HG02938 (cell line): ENCODE measurements around the gene EML5.
A peak's percentile ranks its signal among the peaks of the same experiment; 100 is the strongest.

Source experiments
- ATAC-seq: cut with Tn5 transposase; IDR thresholded peaks from one replicate; pipeline ENCODE4 v1.9.1; 2021; ENCODE audit warnings: mild to moderate bottlenecking, moderate library complexity; ENCODE audit not compliant: unreplicated experiment

EML5 gene

DNA sequence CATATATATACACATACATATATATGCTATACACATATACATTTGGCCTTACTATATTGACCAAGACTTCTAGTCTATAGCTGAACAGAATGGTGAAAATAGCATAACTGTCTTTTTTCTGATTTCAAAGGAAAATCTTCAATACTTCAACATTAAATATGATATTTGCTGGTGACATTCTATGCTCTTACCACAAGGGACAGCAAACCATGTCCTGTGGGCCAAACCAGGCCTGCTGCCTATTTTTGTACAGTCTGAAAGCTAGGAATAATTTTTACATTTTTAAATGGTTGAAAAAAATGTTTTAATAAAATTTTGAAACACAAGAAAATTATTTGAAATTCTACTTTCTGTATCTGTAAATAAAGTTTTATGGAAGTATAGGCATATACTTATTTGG lies 63.6 kb downstream of the EML5 start:
- no peak for ATAC-seq

DNA sequence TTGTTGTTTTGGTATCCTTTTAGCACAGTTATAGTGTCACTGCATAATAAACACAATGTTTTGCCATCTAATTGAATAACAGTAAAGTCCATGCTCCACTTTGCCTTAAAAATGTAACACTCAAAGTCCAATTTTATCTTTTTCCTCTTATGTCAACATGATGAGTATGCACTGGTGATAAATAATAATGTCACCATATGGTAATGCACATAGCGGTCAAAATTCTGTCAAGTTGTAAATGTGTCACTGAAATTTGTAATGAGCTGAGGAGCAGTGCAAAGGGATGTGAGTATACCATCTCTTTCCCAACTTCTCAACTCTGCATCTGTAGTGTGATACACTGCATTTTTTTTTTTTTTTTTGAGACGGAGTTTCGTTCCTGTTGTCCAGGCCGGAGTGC lies 65.7 kb downstream of the EML5 start:
- no peak for ATAC-seq

DNA sequence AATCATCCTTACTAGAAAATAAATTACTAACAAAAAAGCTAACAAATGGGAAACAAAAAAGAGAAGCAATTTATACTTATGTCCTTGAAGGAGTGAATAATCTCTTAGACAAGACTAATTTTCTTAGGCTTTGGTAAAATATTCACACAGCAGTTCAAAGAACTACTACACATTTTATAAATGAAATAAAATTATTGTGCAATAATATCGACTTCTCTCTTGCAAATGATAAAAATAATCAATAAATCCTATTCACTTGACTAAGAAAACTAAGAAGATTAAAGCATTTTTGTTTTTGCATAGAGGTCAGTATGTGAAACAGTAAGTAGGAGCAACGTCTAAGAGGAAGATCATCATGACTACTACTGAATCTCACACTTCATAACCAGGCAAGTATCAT lies 82.0 kb downstream of the EML5 start:
- ATAC-seq = no peak

DNA sequence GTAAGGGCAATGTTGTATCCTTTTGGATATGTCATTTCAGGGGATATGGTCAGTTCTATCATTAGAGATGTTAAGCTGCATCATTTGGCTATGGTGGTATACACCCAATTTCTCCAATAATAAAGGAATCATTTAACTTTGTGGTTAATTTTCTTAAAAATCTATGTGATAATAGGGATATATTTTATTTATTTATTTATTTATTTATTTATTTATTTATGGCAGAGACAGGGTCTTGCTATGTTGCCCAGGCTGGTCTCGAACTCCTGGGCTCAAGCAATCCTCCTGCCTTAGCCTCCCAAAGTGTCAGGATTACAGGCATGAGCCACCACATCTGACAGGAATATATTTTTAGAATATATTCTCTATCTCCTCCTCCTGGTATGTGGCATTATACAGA lies 85.7 kb downstream of the EML5 start:
- no peak for ATAC-seq

DNA sequence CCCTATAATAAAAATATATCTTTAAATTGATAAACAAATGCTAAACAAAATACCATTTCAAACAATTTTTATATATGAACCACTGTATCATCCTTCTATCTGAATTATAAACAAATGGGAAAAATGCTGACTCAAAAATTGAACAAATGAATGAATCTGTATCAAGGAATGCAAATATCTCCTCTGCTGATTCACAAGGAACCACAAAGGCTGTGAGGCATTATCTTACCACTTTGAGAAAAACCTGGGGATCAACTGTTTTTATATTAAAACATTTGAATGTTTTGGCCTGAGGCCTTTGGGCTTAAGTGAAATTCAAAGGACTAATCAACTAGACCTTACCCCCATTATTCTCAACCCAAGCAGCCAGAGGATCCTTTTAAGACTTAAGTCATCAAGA lies 86.3 kb downstream of the EML5 start:
- ATAC-seq = no peak

DNA sequence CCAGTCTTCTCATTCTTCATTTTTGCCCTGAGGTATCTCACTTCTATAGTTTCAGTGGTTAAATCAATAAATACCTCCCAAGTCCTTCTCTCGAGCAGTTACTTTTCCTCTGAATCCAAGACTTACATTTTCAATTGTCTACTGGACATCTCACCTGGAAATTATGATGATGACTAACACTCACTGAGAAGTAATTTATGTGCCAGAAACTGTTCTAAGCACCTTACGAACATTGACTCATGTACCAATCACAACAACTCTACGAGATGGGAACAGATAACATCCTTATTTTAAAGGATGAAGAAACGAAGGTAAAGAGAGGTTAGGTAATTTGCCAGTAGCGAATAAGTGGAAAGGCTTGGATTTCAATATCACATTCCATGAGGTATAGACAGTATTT lies 94.1 kb downstream of the EML5 start:
- no peak for ATAC-seq

DNA sequence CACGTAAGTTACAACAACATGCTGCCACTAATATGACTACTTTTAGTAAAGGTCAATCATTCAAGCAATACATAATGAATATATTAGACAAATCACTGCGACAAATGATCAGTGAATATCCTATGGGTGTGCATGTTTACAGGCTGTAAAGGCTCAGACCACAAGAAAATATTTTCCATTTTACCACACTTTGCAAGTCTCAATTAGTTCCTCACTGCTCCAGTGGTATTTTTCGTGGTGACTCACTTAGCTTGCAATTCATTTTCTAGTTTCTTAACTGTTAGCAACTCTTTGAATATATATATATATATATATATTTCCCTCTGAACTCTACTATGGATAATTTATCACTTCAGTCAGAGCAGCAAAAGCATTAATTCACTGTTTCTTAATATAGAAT lies 96.9 kb downstream of the EML5 start:
- ATAC-seq = no peak

DNA sequence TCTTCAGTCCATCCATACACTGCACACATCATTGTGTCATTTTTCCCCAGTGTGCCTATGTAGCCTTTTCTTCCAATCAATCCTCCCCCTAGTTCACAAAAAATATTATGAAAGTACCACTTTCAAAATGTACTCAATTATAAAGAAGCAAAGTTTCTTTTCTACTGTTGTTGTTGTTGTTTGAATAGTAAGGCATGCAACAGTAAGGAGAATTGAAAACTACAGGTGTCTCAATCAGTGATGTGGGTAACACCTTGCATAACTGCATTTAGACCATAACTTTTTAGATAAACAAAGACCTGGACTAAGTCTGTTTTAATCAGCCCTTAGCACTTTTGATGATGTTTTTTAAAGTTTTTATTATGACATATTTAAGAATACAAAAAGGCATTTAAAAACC lies 104.4 kb downstream of the EML5 start:
- ATAC-seq = no peak

DNA sequence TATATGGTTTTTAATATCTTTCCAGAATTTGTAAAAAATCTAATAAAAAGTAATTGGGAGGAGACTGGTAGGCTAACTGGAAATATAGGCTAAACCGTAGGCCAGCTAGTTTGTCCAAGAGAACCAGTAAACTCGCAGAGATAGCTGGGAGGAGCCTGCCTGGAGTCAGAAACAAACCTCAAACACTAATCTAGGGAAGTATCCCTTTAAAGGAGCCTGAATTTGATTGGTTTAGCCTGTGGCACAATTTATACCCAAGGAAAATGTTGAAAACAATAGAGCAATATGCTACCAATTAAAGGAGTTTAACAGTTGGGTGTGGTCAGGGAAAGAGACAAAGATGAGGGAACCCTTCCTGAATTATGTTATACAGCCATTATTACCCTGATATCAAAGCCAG lies 109.6 kb downstream of the EML5 start:
- ATAC-seq = no peak

DNA sequence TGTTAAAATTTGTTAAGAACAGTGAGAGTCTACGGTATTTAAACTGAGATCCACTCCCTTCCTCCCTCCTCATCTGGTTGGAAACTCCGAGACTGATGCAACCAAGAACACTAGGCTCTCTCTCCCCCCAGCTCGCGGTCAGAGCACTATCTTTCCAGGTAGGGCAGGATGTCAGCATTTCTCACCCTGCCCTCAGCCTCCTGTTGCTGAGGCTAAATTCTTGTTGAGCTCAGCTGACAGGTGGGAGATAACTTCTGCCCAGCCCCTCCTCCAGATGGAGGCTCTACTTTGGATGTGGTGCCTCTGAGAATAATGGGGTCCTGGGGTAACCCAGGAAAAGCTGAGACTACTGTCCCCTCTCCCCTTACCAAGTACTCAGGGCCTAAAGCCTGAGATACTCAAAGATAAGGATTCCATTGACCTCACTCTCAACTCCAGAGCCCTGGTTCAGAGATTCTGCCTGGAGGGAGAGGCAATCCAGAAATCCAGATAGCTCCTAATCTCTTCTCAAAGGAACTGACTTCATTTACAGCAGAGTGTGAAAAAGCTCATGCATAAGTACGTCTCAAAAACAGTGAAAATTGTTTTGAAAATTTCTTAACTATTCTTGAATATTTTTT lies 110.1 kb downstream of the EML5 start:
- ATAC-seq = no peak

DNA sequence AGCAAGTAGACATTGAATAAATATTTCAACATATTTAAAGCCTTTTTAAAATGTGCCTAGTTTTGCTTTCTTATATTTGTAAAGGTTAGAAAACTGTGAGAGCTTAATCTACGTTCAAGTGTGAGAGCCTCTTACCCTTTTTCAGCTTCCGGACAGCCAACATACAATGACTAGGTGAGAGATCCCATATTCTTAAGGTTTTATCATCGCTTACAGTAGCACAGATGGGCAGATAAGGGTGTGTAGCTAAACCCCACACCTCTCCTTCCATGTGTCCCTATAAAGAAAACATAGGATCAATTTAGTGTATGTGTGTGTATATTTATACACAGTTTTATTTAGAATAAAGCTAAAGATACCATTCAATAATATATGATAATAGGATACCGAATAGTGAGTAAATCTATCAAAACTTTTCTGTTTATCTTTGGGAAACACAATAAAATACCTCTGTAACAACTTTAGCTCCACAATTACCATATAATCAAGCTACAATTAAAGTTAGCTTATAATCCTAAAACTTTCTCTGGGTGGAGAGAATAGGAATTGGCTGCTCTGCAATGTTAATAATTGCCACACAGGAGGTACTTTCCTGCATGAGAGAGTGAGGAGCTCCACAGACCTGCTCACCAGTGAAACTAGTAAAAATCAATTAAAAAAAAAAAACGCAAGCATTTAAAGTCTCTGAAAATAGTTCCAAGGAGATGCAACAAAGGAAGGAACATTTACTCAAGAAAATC lies 110.8 kb downstream of the EML5 start:
- ATAC-seq = no peak

DNA sequence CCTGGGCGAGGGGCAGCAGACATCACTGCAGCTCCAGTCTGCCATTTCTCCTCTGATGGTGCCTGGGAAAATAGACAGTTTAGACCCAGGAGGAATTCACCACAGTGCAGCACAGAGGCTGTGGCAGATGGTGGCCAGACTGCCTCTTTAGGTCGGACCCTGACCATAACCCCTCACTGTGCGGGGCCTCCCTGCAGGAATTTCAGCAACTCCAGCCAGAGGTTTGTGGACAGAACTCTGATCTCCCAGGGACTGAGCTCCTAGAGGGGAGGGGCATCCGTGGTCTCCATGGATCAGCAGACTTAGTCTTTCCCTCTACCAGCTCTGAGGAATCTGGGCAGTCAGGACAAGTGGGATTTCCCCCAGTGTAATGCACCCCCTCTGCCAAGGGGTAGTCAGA lies 123.4 kb downstream of the EML5 start:
- no peak for ATAC-seq

DNA sequence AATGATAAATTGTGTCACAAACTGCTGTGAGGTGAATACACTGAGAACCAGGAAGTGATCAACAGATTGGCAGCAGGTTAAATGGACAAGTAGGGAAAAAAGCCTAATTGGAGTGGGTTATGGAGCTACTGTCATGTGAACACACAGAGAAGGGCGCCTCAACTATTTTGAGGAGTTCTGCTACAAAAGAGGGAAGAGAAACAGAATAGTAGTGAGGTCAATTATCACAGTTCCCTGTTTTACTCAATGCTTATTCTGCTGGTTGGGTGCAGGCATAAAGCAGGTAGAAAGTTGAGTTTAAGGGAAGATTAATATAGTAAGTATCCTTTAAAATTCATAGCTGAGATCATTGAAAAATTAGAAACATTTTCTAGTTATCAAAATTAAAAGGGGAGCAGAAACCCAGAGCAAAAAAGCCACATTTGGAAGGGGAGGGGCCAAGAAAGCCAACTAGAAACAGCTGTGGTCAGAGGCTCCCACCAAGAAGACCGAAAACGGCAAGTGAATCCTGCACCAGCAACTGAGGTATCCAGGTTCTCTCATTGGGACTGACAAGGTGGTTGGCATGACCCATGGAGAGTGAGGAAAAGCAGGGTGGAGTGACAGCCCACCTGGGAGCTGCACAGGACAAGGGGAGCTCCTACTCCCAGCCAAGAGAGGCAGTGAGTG lies 124.2 kb downstream of the EML5 start:
- ATAC-seq = peak; percentile 60

DNA sequence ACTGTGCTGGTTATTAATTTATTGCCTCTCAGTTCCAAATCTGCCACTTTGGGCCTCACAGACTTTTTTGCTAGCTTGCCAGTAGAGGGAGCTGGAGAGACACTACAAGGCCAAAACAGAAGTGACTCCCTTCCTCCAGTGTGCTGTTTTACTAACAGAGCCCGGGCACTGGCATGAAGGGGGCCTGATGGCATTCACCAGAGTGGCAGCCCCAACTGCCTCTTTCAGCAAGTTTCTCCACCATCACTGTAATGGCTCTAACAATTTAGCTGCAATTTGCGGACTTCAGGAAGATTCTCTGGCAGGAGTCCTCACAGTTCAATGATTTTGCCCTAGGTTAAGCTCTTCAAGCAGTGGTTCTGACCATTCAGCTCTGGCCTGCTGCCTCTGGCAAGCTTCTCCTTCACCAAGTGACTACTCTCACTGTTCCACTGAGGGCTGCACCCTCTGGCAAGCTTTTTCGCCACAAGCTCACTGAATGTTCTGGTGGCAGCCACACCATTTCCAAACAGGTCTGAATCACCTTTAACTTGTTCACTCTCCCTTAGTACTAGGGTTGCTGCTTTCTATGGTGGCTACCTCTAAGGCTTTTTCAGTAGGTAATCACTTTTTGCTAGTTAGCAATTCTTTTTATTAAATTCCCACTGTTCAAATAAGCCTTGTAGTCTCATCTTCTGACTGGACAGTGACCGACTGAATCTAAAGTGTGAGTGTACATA lies 125.0 kb downstream of the EML5 start:
- peak; percentile 86 for ATAC-seq

DNA sequence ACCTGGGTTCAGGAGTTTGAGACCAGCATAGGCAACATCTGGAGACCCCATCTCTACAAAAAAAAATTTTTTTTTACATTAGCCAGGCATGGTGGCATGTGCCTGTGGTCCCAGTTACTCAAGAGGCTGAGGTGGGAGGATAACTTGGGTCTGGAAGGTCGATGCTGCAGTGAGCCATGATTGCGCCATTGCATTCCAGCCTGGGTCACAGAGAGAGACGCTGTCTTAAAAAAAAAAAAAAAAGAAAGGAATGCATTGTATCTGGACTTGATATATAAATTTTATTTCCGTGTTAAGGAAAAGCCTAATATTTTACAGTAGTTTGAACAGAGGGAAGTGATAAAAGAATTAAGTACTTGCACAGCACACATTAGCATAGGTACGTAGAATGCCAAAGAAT lies 132.7 kb downstream of the EML5 start:
- ATAC-seq = no peak

DNA sequence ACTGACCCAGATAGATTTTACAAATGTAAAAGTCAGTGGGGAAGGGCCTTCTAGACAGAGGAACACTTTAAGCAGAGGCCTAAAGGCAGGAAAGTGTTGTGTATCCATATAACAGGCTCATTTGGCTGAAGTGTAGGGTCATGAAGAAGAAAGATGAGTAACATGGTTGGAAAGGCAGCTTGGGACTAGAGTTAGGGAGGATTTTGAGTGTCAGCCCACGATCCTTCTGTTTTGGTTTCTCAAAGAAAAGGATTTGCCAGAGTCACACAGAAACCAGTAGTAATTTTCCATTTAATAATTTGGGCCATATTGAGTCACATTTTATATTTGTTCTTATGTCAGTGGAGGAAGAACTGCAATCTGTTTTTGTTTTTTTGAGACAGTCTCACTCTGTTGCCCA lies 153.5 kb downstream of the EML5 start:
- no peak for ATAC-seq

DNA sequence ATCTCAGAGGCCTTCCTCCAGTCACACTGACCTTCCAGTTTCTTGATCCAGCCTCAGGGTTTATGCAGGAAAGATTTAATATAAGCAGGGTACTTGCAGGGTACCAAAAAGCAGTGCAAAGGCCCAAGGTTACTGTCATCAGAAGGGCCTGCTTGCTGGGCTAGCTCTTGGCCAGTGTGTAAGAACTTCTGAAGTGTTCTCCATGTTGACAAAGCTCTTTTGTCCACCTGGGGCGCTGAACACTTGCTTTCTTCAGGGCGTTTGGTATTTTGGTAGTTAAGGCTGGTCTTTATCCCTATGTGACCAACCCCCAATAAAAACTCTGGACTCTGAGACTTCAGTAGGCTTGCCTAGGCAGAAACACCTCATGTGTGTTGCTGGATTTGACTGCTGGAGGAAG lies 160.2 kb downstream of the EML5 start:
- ATAC-seq = no peak

DNA sequence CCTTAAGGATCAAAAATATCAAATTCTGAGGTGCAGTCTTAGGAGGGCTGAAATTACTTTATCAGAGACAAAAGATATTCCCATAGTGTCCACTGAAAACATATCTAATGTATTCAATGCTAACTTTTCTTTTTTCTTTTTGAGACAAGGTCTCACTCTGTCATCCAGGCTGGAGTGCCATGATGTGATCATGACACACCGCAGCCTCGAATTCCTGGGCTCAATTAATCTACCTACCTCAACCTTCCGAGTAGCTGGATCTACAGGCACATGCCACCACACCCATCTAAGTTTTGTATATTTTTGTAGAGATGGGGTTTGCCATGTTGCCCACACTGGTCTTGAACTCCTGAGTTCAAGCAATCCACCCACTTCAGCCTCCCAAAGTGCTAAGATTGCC lies 161.7 kb downstream of the EML5 start:
- no peak for ATAC-seq

DNA sequence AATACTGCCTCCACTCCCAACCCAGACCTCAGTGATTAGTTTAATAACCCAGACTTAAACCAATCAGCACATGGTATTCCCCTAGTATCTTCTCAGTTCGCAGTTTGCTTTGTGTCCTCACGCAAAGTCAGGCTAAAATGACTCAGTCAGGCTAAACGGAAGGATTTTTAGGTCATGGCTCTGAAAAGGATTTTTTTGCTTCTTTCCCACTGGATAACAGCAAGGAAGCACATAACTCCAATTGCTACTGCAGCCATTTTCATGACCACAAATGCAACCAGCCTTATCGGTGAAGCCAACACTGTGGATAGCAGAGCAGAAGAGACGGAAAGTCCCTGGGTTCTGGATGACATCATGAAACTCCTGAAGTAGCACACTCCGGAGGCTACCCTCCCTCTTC lies 162.2 kb downstream of the EML5 start:
- ATAC-seq = no peak

DNA sequence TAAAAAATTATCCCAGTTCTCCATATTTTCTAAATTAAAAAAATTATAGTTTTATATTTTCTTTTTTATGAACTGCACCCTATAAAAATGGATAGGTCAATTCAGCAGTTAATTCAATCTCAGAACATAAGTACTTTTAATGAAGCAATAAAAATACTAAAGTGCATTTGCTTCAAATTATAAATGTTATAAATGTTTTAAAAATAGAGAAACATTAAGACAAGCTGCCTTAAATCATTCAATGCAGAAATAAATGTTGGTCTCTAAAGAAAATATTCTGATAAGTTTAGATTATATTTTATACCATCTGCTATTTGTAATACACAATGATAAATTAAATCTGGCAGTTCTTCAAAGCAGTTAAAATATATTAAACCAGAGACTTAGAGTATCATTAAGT lies 164.3 kb downstream of the EML5 start:
- no peak for ATAC-seq

DNA sequence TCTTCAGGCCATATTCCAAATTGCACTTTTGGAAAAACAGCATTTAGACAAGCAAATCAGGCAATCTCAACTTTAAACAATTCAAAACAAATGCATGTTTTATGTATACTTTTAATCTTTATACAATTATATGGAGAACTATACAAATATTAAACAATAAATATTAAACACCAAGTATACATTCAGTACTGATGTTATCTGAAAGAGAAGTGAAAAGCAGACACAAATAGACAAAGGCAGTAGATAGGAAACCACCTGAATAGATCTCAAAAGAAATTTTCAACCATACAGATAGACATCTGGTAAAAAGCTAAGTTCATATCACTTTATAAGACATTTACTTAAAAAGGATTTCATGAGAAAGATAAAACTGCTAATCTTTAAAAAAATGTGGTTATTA lies 164.7 kb downstream of the EML5 start:
- ATAC-seq = no peak

DNA sequence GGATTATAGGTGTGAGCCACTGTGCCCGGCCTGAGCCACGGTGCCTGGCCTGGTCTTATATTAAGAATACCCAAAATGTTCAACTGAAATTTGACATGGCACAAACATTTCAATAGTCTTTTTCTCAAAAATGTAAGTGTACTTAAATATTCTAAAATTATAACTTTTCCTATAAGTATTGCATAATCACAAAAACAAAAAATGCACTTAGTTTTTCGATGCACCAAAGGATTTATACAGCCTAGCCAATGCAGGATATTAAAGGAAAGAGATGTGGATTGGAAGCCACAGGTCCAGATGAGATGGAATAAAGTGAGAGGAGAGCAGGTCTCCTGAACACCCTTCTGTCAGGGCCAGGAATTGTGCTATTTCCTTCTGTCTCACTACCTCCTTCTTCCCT lies 167.1 kb downstream of the EML5 start:
- no peak for ATAC-seq
